ENCODE results near the gene CDCP1.
"Not testable (repeated sequence)": the region's sequence is repeated elsewhere in the genome, so short reads cannot be mapped to it uniquely, and the experiment has no call there.

The CDCP1 gene

GRCh38 chr3:45055032-45055410 lies 91.2 kb downstream of the CDCP1 start:
- no peak for TF ChIP-seq CTCF (IDR thresholded peaks at IDR 0.05; ENCODE audit: borderline replicate concordance, control extremely low read depth, extremely low read depth, insufficient read depth, missing control alignments)
- DNase-seq (ENCODE audit: low spot score) = no peak
- in situ Hi-C loops (cut with MboI; ENCODE audit: low sequenced_read_pairs, unreplicated experiment) = no loop called here

- TF ChIP-seq CTCF (IDR thresholded peaks at IDR 0.05; ENCODE audit: borderline replicate concordance, control extremely low read depth, extremely low read depth, insufficient read depth, missing control alignments) = no peak
- in situ Hi-C loops (cut with MboI; ENCODE audit: low sequenced_read_pairs, unreplicated experiment) = no loop called here
- no peak for DNase-seq (ENCODE audit: low spot score)
These were observed 91.9 kb downstream of the CDCP1 start for GRCh38 chr3:45054196-45054857.

- in situ Hi-C loops (cut with MboI; ENCODE audit: low sequenced_read_pairs, unreplicated experiment); DNase-seq (ENCODE audit: low spot score): not testable (repeated sequence)
These were observed 92.4 kb downstream of the CDCP1 start for GRCh38 chr3:45053805-45054195.

GRCh38 chr3:45051685-45052084 lies 94.5 kb downstream of the CDCP1 start:
- no peak for DNase-seq (ENCODE audit: low spot score)
- no peak for TF ChIP-seq CTCF (IDR thresholded peaks at IDR 0.05; ENCODE audit: borderline replicate concordance, control extremely low read depth, extremely low read depth, insufficient read depth, missing control alignments)
- in situ Hi-C loops (cut with MboI; ENCODE audit: low sequenced_read_pairs, unreplicated experiment) = no loop called here

GRCh38 chr3:45049807-45050206 lies 96.4 kb downstream of the CDCP1 start:
- TF ChIP-seq CTCF (IDR thresholded peaks at IDR 0.05; ENCODE audit: borderline replicate concordance, control extremely low read depth, extremely low read depth, insufficient read depth, missing control alignments) = no peak
- DNase-seq (ENCODE audit: low spot score) = no peak
- in situ Hi-C loops (cut with MboI; ENCODE audit: low sequenced_read_pairs, unreplicated experiment) = loop anchor here (25.0 kb wide), 1 partner anchor 612 kb away; no protein-coding TSS in a partner anchor

GRCh38 chr3:45048244-45048643 lies 97.9 kb downstream of the CDCP1 start:
- in situ Hi-C loops (cut with MboI; ENCODE audit: low sequenced_read_pairs, unreplicated experiment) = loop anchor here (25.0 kb wide), 1 partner anchor 614 kb away; no protein-coding TSS in a partner anchor
- no peak for DNase-seq (ENCODE audit: low spot score)

More at GRCh38 chr3:45048244-45048643, 97.9 kb downstream of the CDCP1 start:
- no peak for TF ChIP-seq CTCF (IDR thresholded peaks at IDR 0.05; ENCODE audit: borderline replicate concordance, control extremely low read depth, extremely low read depth, insufficient read depth, missing control alignments)
